IMR-90 (cell line): Measurements from ENCODE around the gene RNASE2. TPM values are rescaled to one million over a fixed set of nuclear protein-coding genes. Genes with fewer than 3 reads are reported as not detected.
"Not testable (repeated sequence)": the region's sequence is repeated elsewhere in the genome, so short reads cannot be mapped to it uniquely, and the experiment has no call there.

ENCODE experiments used
- ATAC-seq: fragments of 200-7000 bp; cut with Tn5 transposase; 2 replicates; pipeline ENCODE4 v1.9.1; 2020; ENCODE audit warnings: low read depth, mild to moderate bottlenecking, moderate library complexity
- BruUV-seq: library from RNA; stranded (reverse); fragments of 400-500 nt; replicated peaks from 2 replicates; lab custom pipeline; 2021; lab: Mats Ljungman, UMichigan
- CTCF ChIA-PET: fragments of 300-600 bp; formaldehyde crosslinking; extraction: SDS; loops from one replicate; lab custom pipeline; 2021; ENCODE audit warnings: antibody characterized with exemption; lab: Yijun Ruan, JAX
- POLR2A ChIA-PET: fragments of 300-600 bp; sonication (Branson Sonifier 250); formaldehyde crosslinking; loops from one replicate; lab custom pipeline; 2022; ENCODE audit warnings: antibody characterized with exemption; ENCODE audit not compliant: unreplicated experiment; lab: Charles Lee
- DNase-seq: peaks from one replicate; pipeline ENCODE4 v3.0.0; 2013
- H2AFZ ChIP-seq: replicated peaks from 2 replicates; pipeline ENCODE3; 2013; ENCODE audit warnings: low read length, mild to moderate bottlenecking; ENCODE audit not compliant: poor library complexity
- H2AK5ac ChIP-seq: 2 replicates; pipeline ENCODE4 v1.6.1; 2013; ENCODE audit warnings: low read depth, low read length, inconsistent platforms
- H2AK9ac ChIP-seq: replicated peaks from 2 replicates; pipeline ENCODE3; 2013; ENCODE audit warnings: mild to moderate bottlenecking, low read depth, low read length, moderate library complexity; ENCODE audit not compliant: poor library complexity
- H2BK120ac ChIP-seq: 2 replicates; pipeline ENCODE4 v1.6.1; 2013; ENCODE audit warnings: low read depth, low read length, inconsistent platforms
- H2BK15ac ChIP-seq: 3 replicates; pipeline ENCODE4 v1.6.1; 2013; ENCODE audit warnings: low read depth, low read length, inconsistent platforms
- H2BK20ac ChIP-seq: 2 replicates; pipeline ENCODE4 v1.6.1; 2013; ENCODE audit warnings: low read depth, mild to moderate bottlenecking, inconsistent platforms, low read length, moderate library complexity
- H2BK5ac ChIP-seq: 2 replicates; pipeline ENCODE4 v1.6.1; 2013; ENCODE audit warnings: mild to moderate bottlenecking, low read depth, low read length, inconsistent platforms; ENCODE audit not compliant: poor library complexity, severe bottlenecking
- H3K14ac ChIP-seq: replicated peaks from 2 replicates; pipeline ENCODE4 v1.6.1; 2013; ENCODE audit warnings: low read depth, low read length, inconsistent platforms
- H3K18ac ChIP-seq: 2 replicates; pipeline ENCODE4 v1.6.1; 2013; ENCODE audit warnings: low read depth, low read length, control low read depth
- H3K23ac ChIP-seq: 2 replicates; pipeline ENCODE4 v1.6.1; 2013; ENCODE audit warnings: low read depth, low read length, inconsistent platforms
- H3K27ac ChIP-seq: 2 replicates; pipeline ENCODE4 v1.5.1; 2013; ENCODE audit warnings: mild to moderate bottlenecking, control low read depth, low read length; ENCODE audit not compliant: insufficient read depth
- H3K27me3 ChIP-seq: 2 replicates; pipeline ENCODE4 v1.6.1; 2013; ENCODE audit warnings: low read length; ENCODE audit not compliant: control insufficient read depth, insufficient read depth
- H3K36me3 ChIP-seq: 2 replicates; pipeline ENCODE4 v1.6.1; 2013; ENCODE audit warnings: low read length, mixed read lengths; ENCODE audit not compliant: control insufficient read depth, insufficient read depth
- H3K4ac ChIP-seq: 2 replicates; pipeline ENCODE4 v1.6.1; 2013; ENCODE audit warnings: low read depth, low read length, inconsistent platforms
- H3K4me1 ChIP-seq: 2 replicates; pipeline ENCODE4 v1.6.1; 2013; ENCODE audit warnings: low read length, mixed read lengths; ENCODE audit not compliant: control insufficient read depth, insufficient read depth
- H3K4me2 ChIP-seq: 2 replicates; pipeline ENCODE4 v1.6.1; 2013; ENCODE audit warnings: low read depth, mild to moderate bottlenecking, control low read depth, low read length, moderate library complexity
- H3K4me3 ChIP-seq: 2 replicates; pipeline ENCODE4 v1.5.1; 2013; ENCODE audit warnings: low read depth, mild to moderate bottlenecking, control low read depth, low read length, moderate library complexity; ENCODE audit not compliant: insufficient read depth
- H3K56ac ChIP-seq: 2 replicates; pipeline ENCODE4 v1.6.1; 2013; ENCODE audit warnings: low read length, inconsistent platforms; ENCODE audit not compliant: insufficient read depth; ENCODE audit errors: extremely low read depth
- H3K79me1 ChIP-seq, 2 experiments: 2 replicates each; pipeline ENCODE4 v1.6.1; 2013; ENCODE audit warnings: low read length in 2 of 2, inconsistent platforms in 1 of 2, low read depth in 1 of 2
- H3K9ac ChIP-seq: 2 replicates; pipeline ENCODE4 v1.6.1; 2013; ENCODE audit warnings: low read depth, low read length, control low read depth
- H3K9me1 ChIP-seq: 2 replicates; pipeline ENCODE4 v1.6.1; 2013; ENCODE audit warnings: low read length, inconsistent platforms; ENCODE audit not compliant: insufficient read depth
- H3K9me3 ChIP-seq: 2 replicates; pipeline ENCODE4 v1.6.1; 2013; ENCODE audit warnings: low read length; ENCODE audit not compliant: control insufficient read depth, insufficient read depth
- H4K20me1 ChIP-seq: 2 replicates; pipeline ENCODE4 v1.6.1; 2013; ENCODE audit warnings: low read length, inconsistent platforms; ENCODE audit not compliant: insufficient read depth
- H4K5ac ChIP-seq: 2 replicates; pipeline ENCODE4 v1.6.1; 2013; ENCODE audit warnings: mild to moderate bottlenecking, low read depth, low read length, control low read depth
- H4K8ac ChIP-seq, 2 experiments: 2 replicates each; pipeline ENCODE4 v1.6.1; 2013; ENCODE audit warnings: low read depth in 2 of 2, low read length in 2 of 2, control low read depth in 1 of 2, inconsistent platforms in 1 of 2
- H4K91ac ChIP-seq: 2 replicates; pipeline ENCODE4 v1.6.1; 2013; ENCODE audit warnings: low read depth, low read length, inconsistent platforms; ENCODE audit not compliant: insufficient read depth
- CEBPB ChIP-seq: IDR thresholded peaks from 2 replicates; pipeline ENCODE4 v1.6.1; 2012; ENCODE audit warnings: low read depth, low read length, improper control_type of control experiment
- WGBS, 2 experiments: methylation state at CpG; one replicate each; pipeline versions ENCODE4 v1.1.5 to v1.1.7; 2013; ENCODE audit warnings: missing lambda C conversion rate in 2 of 2; ENCODE audit not compliant: insufficient read length in 1 of 2; ENCODE audit errors: extremely low coverage in 2 of 2; 5-methylcytosine and 5-hydroxymethylcytosine counted together
- dilution Hi-C: fragments of 300-500 bp; cut with HindIII; formaldehyde crosslinking; loops from one replicate; pipeline ENCODE4 v1.14.3; 2018; ENCODE audit warnings: low sequenced_read_pairs; ENCODE audit not compliant: unreplicated experiment
- in situ Hi-C: fragments of 300-500 bp; cut with MboI; formaldehyde crosslinking; loops from 3 replicates; pipeline ENCODE4 v1.14.3; 2019; ENCODE audit warnings: low sequenced_read_pairs, inconsistent platforms, mixed read lengths
- intact Hi-C: fragments of 100-400 bp; cut with micrococcal nuclease; formaldehyde crosslinking; loops from 2 replicates; pipeline ENCODE4 v1.10.0; 2022
- polyA plus RNA-seq, 3 experiments: library from polyadenylated mRNA; depleted of rRNA; stranded (reverse); fragments of >200 nt; gene quantifications; 2 replicates each; pipeline ENCODE4 v1.2.3, GENCODE V29; 2012; ENCODE audit warnings: low replicate concordance in 1 of 3
- total RNA-seq: library from RNA; depleted of rRNA; stranded (reverse); fragments of >200 nt; gene quantifications from 2 replicates; pipeline ENCODE4 v1.2.3, GENCODE V29; 2012

Gene RNASE2
- total and polyA plus RNA-seq, 2 of the 4 experiments (the other 2 are of a cell fraction) = not detected

GRCh38 chr14:20919038-20919756, 36.1 kb upstream of the RNASE2 start:
- H3K4me3 ChIP-seq, H4K8ac ChIP-seq, DNase-seq, H4K5ac ChIP-seq, H3K4me2 ChIP-seq, H3K23ac ChIP-seq, H3K27me3 ChIP-seq, H4K20me1 ChIP-seq, H3K4me1 ChIP-seq, H2AK9ac ChIP-seq, H2BK120ac ChIP-seq, POLR2A ChIA-PET, H4K91ac ChIP-seq, H2BK15ac ChIP-seq, H3K27ac ChIP-seq, H3K9me1 ChIP-seq, H3K36me3 ChIP-seq, H3K9ac ChIP-seq, H3K9me3 ChIP-seq, H3K79me1 ChIP-seq, H3K4ac ChIP-seq, H2BK5ac ChIP-seq, H3K14ac ChIP-seq, ATAC-seq, in situ Hi-C loops, CTCF ChIA-PET, H2BK20ac ChIP-seq, H2AFZ ChIP-seq, dilution Hi-C loops, H2AK5ac ChIP-seq, H3K18ac ChIP-seq, BruUV-seq, H3K56ac ChIP-seq, intact Hi-C loops: not testable (repeated sequence)
- TF ChIP-seq CEBPB = peak; percentile 2; the same call in 1 of the 2 replicates
- 87% methylated on average over 3 of the region's 11 CpGs; no CpG with 5 or more reads in 1 of the 2 experiments for WGBS, 2 experiments

- intact Hi-C loops, H3K79me1 ChIP-seq, H3K23ac ChIP-seq, POLR2A ChIA-PET, H3K18ac ChIP-seq, H4K5ac ChIP-seq, H3K9me3 ChIP-seq, ATAC-seq, H4K8ac ChIP-seq, CTCF ChIA-PET, H3K56ac ChIP-seq, H3K4ac ChIP-seq, H2AK5ac ChIP-seq, H3K4me2 ChIP-seq, H4K20me1 ChIP-seq, H2AK9ac ChIP-seq, dilution Hi-C loops, H3K36me3 ChIP-seq, H3K4me3 ChIP-seq, H2BK120ac ChIP-seq, H3K4me1 ChIP-seq, H3K27me3 ChIP-seq, H2BK15ac ChIP-seq, DNase-seq, H2BK5ac ChIP-seq, H2AFZ ChIP-seq, H3K27ac ChIP-seq, H3K14ac ChIP-seq, in situ Hi-C loops, H3K9ac ChIP-seq, H3K9me1 ChIP-seq, H2BK20ac ChIP-seq, H4K91ac ChIP-seq, BruUV-seq: not testable (repeated sequence)
- no CpG with 5 or more reads among the region's 2 CpGs for WGBS, 2 experiments
Measured at GRCh38 chr14:20923766-20924297, 31.5 kb upstream of the RNASE2 start.
